SK-N-SH (cell line): ENCODE data around the gene ERC1. TPM values are rescaled to one million over a fixed set of nuclear protein-coding genes. Genes with fewer than 3 reads are reported as not detected.

ENCODE experiments used
- CTCF ChIA-PET: fragments of 300-600, 350-600 bp; formaldehyde crosslinking; extraction: SDS; loops from one replicate; lab custom pipeline; 2021; lab: Yijun Ruan, JAX
- POLR2A ChIA-PET: fragments of 350-600 bp; sonication (Branson Sonifier 250); formaldehyde crosslinking; extraction: SDS; loops from one replicate; lab custom pipeline; 2020; ENCODE audit warnings: antibody characterized with exemption, inconsistent platforms; lab: Yijun Ruan, JAX
- DNase-seq: peaks from one replicate; pipeline ENCODE4 v3.0.0; 2012
- H2AFZ ChIP-seq: fragments of 200-600 bp; sonication (generic); 2 replicates; pipeline ENCODE4 v1.8.1; 2016; ENCODE audit warnings: antibody characterized with exemption, mild to moderate bottlenecking, low read depth
- H3F3A ChIP-seq: fragments of 200-600 bp; sonication (generic); replicated peaks from 2 replicates; pipeline ENCODE3; 2016; ENCODE audit warnings: antibody characterized with exemption, mild to moderate bottlenecking; ENCODE audit not compliant: insufficient read depth
- H3K27ac ChIP-seq, 2 experiments: fragments of 200-500 bp in 1 of 2; fragments of 200-600 bp in 1 of 2; sonication (Bioruptor generic) in 1 of 2; sonication (generic), shearing (Covaris generic) in 1 of 2; 2 replicates each; pipeline versions ENCODE4 v1.5.1 to v1.6.1; 2014 to 2016; ENCODE audit warnings: low read depth in 2 of 2, inconsistent platforms in 1 of 2, low read length in 1 of 2, mild to moderate bottlenecking in 1 of 2, mixed read lengths in 1 of 2
- H3K27me3 ChIP-seq: fragments of 200-600 bp; sonication (generic), shearing (Covaris generic); 2 replicates; pipeline ENCODE4 v1.6.1; 2016; ENCODE audit warnings: mixed run types; ENCODE audit not compliant: insufficient read depth
- H3K36me3 ChIP-seq, 2 experiments: fragments of 200-500 bp in 1 of 2; fragments of 200-600 bp in 1 of 2; sonication (Bioruptor generic) in 1 of 2; sonication (generic) in 1 of 2; replicated peaks in 1 of 2; 2 replicates each; pipeline versions ENCODE3 to v1.5.1; 2014 to 2016; ENCODE audit warnings: low read length in 1 of 2, mild to moderate bottlenecking in 1 of 2; ENCODE audit not compliant: insufficient read depth in 2 of 2, control insufficient read depth in 1 of 2
- H3K4me1 ChIP-seq, 2 experiments: fragments of 200-500 bp in 1 of 2; fragments of 200-600 bp in 1 of 2; sonication (Bioruptor generic) in 1 of 2; sonication (generic), shearing (Covaris generic) in 1 of 2; 2 replicates each; pipeline versions ENCODE4 v1.5.1 to v1.6.1; 2014 to 2016; ENCODE audit warnings: low read depth in 1 of 2, low read length in 1 of 2, mixed run types in 1 of 2; ENCODE audit not compliant: insufficient read depth in 2 of 2, control insufficient read depth in 1 of 2
- H3K4me2 ChIP-seq: fragments of 200-600 bp; sonication (generic), shearing (Covaris generic); 2 replicates; pipeline ENCODE4 v1.6.1; 2017; ENCODE audit warnings: mixed run types
- H3K4me3 ChIP-seq, 2 experiments: fragments of 200-500 bp in 1 of 2; fragments of 200-600 bp in 1 of 2; sonication (Bioruptor generic) in 1 of 2; sonication (generic), shearing (Covaris generic) in 1 of 2; 2 replicates each; pipeline versions ENCODE4 v1.5.1 to v1.8.1; 2014 to 2016; ENCODE audit warnings: low read depth in 2 of 2, inconsistent platforms in 1 of 2, low read length in 1 of 2, mild to moderate bottlenecking in 1 of 2, mixed read lengths in 1 of 2, moderate library complexity in 1 of 2
- H3K79me2 ChIP-seq: fragments of 200-600 bp; sonication (generic); 2 replicates; pipeline ENCODE4 v1.8.1; 2017; ENCODE audit warnings: mild to moderate bottlenecking; ENCODE audit not compliant: insufficient read depth
- H3K9ac ChIP-seq: fragments of 200-600 bp; sonication (generic); 2 replicates; pipeline ENCODE4 v1.6.1; 2017; ENCODE audit warnings: mixed run types
- H3K9me2 ChIP-seq: fragments of 200-600 bp; sonication (generic); 2 replicates; pipeline ENCODE4 v1.6.1; 2017; ENCODE audit warnings: mixed run types
- H3K9me3 ChIP-seq: fragments of 200-600 bp; sonication (generic); 2 replicates; pipeline ENCODE4 v1.6.1; 2017; ENCODE audit warnings: mixed run types, mild to moderate bottlenecking, moderate library complexity
- H4K20me1 ChIP-seq: fragments of 200-600 bp; sonication (generic); 2 replicates; pipeline ENCODE4 v1.6.1; 2017; ENCODE audit warnings: mild to moderate bottlenecking, mixed run types; ENCODE audit not compliant: insufficient read depth
- CHD2 ChIP-seq: fragments of 150-350 bp; IDR thresholded peaks from 2 replicates; pipeline ENCODE4 v1.6.1; 2018; ENCODE audit warnings: low read length; ENCODE audit not compliant: partially characterized antibody
- FOSL2 ChIP-seq: IDR thresholded peaks from 2 replicates; pipeline ENCODE4 v1.4.0; 2012; ENCODE audit warnings: low read depth, mild to moderate bottlenecking, moderate library complexity, borderline replicate concordance
- FOXM1 ChIP-seq: IDR thresholded peaks from 2 replicates; pipeline ENCODE4 v1.4.0; 2012; ENCODE audit warnings: low read depth, mild to moderate bottlenecking
- JUND ChIP-seq: IDR thresholded peaks from 2 replicates; pipeline ENCODE4 v1.4.0; 2012
- MXI1 ChIP-seq: IDR thresholded peaks from 2 replicates; pipeline ENCODE4 v1.6.1; 2012; ENCODE audit warnings: mild to moderate bottlenecking, low read depth, low read length, improper control_type of control experiment
- RCOR1 ChIP-seq: fragments of 150-350 bp; IDR thresholded peaks from 2 replicates; pipeline ENCODE4 v1.6.1; 2017; ENCODE audit warnings: antibody characterized with exemption, low read length
- SMC3 ChIP-seq: IDR thresholded peaks from 2 replicates; pipeline ENCODE4 v1.6.1; 2012; ENCODE audit warnings: low read depth, low read length, improper control_type of control experiment
- TCF12 ChIP-seq: IDR thresholded peaks from 2 replicates; pipeline ENCODE4 v1.4.0; 2012
- TEAD4 ChIP-seq: IDR thresholded peaks from 2 replicates; pipeline ENCODE4 v1.4.0; 2012; ENCODE audit warnings: mild to moderate bottlenecking, borderline replicate concordance; ENCODE audit not compliant: insufficient read depth
- ZBTB33 ChIP-seq: IDR thresholded peaks from 2 replicates; pipeline ENCODE4 v1.4.0; 2012; ENCODE audit warnings: low read depth, borderline replicate concordance
- WGBS: methylation state at CpG from one replicate; pipeline ENCODE4 v1.1.6; 2017; ENCODE audit warnings: low lambda C conversion rate; 5-methylcytosine and 5-hydroxymethylcytosine counted together
- polyA plus RNA-seq, 3 experiments: library from polyadenylated mRNA; depleted of rRNA; stranded (reverse); fragments of >200 nt; gene quantifications; 2 replicates each; pipeline ENCODE4 v1.2.3, GENCODE V29; 2012

ERC1 gene
- polyA plus RNA-seq, 1 of the 3 experiments (the other 2 are of a cell fraction), result 7.5 TPM

GRCh38 chr12:1044696-1045095, 53.7 kb downstream of the ERC1 start:
- Histone ChIP-seq H3K27me3 (no peaks in the 10 kb centered on the region), H3K9ac (no peak overlapping the region), H3K4me3 (no peak overlapping the region), H4K20me1 (no peaks in the 10 kb centered on the region), H3K36me3 (no peaks in the 10 kb centered on the region), H2AFZ (no peak overlapping the region), H3F3A (peaks cover 26% of the 10 kb centered on the region), H3K9me3 (no peaks in the 10 kb centered on the region), H3K4me2 (peak overlapping the region; percentile 43; the same call in 1 of the 2 replicates), H3K4me1 (peaks cover 20 to 27% of the 10 kb centered on the region in 2 experiments; a peak in 3 of 4 replicates), H3K27ac (peak overlapping the region in 1 of 2 experiments; percentile 71; a peak in 3 of 4 replicates), H3K79me2 (peaks cover 78% of the 10 kb centered on the region), H3K9me2 (no peaks in the 10 kb centered on the region)
- POLR2A ChIA-PET, result no interaction called here
- no peak for DNase-seq
- WGBS, result 67% methylated on average over 1 of the region's 1 CpG
- peak; percentile 18; the same call in 1 of the 2 replicates for TF ChIP-seq TCF12
- TF ChIP-seq JUND, result peak; percentile 68
- peak; percentile 63; the same call in 1 of the 2 replicates for TF ChIP-seq FOSL2
- TF ChIP-seq TEAD4, result 0 out of 2 replicates have a peak, but pooled peaks have one; percentile 42
- TF ChIP-seq CHD2, result no peak
- TF ChIP-seq SMC3, result no peak
- CTCF ChIA-PET, result no interaction called here

GRCh38 chr12:1046727-1047126, 55.7 kb downstream of the ERC1 start:
- no peak overlapping the region for H3K9ac ChIP-seq
- no peaks in the 10 kb centered on the region for H3K36me3 ChIP-seq
- peaks cover 20 to 34% of the 10 kb centered on the region in 2 experiments; a peak in 3 of 4 replicates for H3K4me1 ChIP-seq
- peaks cover 26% of the 10 kb centered on the region for H3F3A ChIP-seq
- H2AFZ ChIP-seq, result no peak overlapping the region
- DNase-seq, result no peak
- H3K9me3 ChIP-seq, result no peaks in the 10 kb centered on the region
- no peak overlapping the region for H3K4me3 ChIP-seq
- H3K79me2 ChIP-seq, result peaks cover 82% of the 10 kb centered on the region
- ChIA-PET POLR2A (no interaction called here), CTCF (interaction anchor here (0.8 to 0.9 kb wide), 2 partner anchors 46 to 477 kb away, joined by 3 read pairs; no protein-coding TSS in a partner anchor)
- TF ChIP-seq MXI1 (no peak), TCF12 (no peak), RCOR1 (no peak), FOXM1 (no peak), ZBTB33 (no peak), SMC3 (no peak)
- no peaks in the 10 kb centered on the region for H3K9me2 ChIP-seq
- no peaks in the 10 kb centered on the region for H4K20me1 ChIP-seq
- H3K27ac ChIP-seq, result no peak overlapping the region
- no peaks in the 10 kb centered on the region for H3K27me3 ChIP-seq
- H3K4me2 ChIP-seq, result no peak overlapping the region
- 100% methylated on average over 3 of the region's 3 CpGs for WGBS
